ENCODE results near the gene TMA7. TPM values are rescaled to one million over a fixed set of nuclear protein-coding genes. Genes with fewer than 3 reads are reported as not detected.

Gene TMA7
- total and polyA plus RNA-seq, 2 of the 13 experiments (the other 11 are each of a cell fraction or from before 2014, with no cell fraction given), result 100 to 486 TPM

DNA sequence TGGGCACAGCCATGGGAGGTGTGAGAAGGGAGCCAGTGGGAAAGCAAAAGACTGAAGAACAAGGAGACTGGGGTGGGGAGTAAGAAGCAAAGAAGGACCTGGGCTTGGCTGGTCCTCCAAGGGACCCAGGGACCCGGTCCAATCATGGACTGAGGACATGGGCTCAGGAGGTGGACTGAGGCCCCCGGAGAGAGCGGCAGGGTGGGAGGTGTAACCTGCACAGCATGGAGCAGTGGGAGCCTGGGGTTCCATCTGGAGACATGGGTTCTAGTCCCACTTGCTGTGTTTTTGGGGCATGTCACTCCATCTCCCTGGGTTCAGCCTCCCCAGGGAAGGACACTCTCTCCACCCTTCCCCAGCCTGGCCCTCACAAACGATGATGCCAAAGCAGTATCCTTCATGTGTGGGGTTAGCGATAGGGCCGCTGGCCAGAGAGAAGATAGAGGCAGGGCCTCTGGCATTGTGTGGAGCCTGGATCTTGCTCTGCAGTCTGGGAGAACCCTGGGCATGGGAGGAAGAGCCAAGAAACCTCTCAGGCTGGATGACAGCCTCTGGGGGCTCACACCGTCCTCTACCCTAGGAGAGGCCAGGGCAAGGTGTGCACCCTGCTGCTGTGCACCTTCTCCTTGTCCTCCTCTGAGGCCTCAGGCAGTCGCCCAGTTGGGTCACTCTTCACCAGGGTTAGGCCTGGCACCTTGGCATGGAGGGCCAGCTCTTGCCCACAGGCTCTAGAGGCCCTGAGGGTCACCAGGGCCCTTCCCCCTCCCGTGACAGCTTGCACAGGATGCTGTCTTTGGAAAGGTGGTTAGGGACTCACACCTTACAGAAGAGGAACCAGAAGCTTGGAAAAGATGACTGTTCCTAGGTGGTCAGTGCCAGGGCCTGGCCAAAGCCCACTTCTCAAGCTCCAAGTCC lies 42.0 kb upstream of the TMA7 start (continued):
- TF ChIP-seq MBNL3 (CRISPR knock-in tag; conservative IDR thresholded peaks at IDR 0.05), result no peak
- no peak for TF ChIP-seq ZNF816 (CRISPR knock-in tag; IDR thresholded peaks at IDR 0.05; ENCODE audit: borderline replicate concordance)
- no peak for TF ChIP-seq RCOR2 (CRISPR knock-in tag; IDR thresholded peaks at IDR 0.05)
- TF ChIP-seq, protein P1, sequence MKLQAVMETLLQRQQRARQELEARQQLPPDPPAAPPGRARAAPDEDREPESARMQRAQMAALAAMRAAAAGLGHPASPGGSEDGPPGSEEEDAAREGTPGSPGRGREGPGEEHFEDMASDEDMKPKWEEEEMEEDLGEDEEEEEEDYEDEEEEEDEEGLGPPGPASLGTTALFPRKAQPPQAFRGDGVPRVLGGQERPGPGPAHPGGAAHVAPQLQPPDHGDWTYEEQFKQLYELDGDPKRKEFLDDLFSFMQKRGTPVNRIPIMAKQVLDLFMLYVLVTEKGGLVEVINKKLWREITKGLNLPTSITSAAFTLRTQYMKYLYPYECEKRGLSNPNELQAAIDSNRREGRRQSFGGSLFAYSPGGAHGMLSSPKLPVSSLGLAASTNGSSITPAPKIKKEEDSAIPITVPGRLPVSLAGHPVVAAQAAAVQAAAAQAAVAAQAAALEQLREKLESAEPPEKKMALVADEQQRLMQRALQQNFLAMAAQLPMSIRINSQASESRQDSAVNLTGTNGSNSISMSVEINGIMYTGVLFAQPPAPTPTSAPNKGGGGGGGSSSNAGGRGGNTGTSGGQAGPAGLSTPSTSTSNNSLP (IDR thresholded peaks at IDR 0.05; ENCODE audit: low read depth, low read length), result no peak
- no peak for TF ChIP-seq ZNF660 (CRISPR knock-in tag; IDR thresholded peaks at IDR 0.05; ENCODE audit: borderline replicate concordance, low read depth)
- TF ChIP-seq ZNF614 (CRISPR knock-in tag; IDR thresholded peaks at IDR 0.05; ENCODE audit: borderline replicate concordance), result no peak
- TF ChIP-seq FOXP1 (IDR thresholded peaks at IDR 0.05), result no peak
- no peak for TF ChIP-seq FOXP1 (CRISPR knock-in tag; IDR thresholded peaks at IDR 0.05)
- TF ChIP-seq THAP11 (CRISPR knock-in tag; IDR thresholded peaks at IDR 0.05), result no peak
- no peak for TF ChIP-seq ZNF432 (CRISPR knock-in tag; IDR thresholded peaks at IDR 0.05; ENCODE audit: borderline replicate concordance)
- no peak for TF ChIP-seq DNMT3B (CRISPR knock-in tag; conservative IDR thresholded peaks at IDR 0.05)
- TF ChIP-seq RARG (CRISPR knock-in tag; IDR thresholded peaks at IDR 0.05; ENCODE audit: low read depth), result no peak
- TF ChIP-seq HNRNPH1 (optimal IDR thresholded peaks at IDR 0.05; ENCODE audit: low read depth, low read length), result peak; percentile 28
- TF ChIP-seq NFE2L1 (CRISPR knock-in tag; IDR thresholded peaks at IDR 0.05; ENCODE audit: borderline replicate concordance), result no peak
- no peak for TF ChIP-seq MYNN (CRISPR knock-in tag; IDR thresholded peaks at IDR 0.05; ENCODE audit: low read depth)
- no peak for TF ChIP-seq ZNF530 (CRISPR knock-in tag; IDR thresholded peaks at IDR 0.05; ENCODE audit: low read depth)
- TF ChIP-seq, protein P2, sequence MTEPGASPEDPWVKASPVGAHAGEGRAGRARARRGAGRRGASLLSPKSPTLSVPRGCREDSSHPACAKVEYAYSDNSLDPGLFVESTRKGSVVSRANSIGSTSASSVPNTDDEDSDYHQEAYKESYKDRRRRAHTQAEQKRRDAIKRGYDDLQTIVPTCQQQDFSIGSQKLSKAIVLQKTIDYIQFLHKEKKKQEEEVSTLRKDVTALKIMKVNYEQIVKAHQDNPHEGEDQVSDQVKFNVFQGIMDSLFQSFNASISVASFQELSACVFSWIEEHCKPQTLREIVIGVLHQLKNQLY (CRISPR knock-in tag; IDR thresholded peaks at IDR 0.05), result no peak
- TF ChIP-seq, protein P3, sequence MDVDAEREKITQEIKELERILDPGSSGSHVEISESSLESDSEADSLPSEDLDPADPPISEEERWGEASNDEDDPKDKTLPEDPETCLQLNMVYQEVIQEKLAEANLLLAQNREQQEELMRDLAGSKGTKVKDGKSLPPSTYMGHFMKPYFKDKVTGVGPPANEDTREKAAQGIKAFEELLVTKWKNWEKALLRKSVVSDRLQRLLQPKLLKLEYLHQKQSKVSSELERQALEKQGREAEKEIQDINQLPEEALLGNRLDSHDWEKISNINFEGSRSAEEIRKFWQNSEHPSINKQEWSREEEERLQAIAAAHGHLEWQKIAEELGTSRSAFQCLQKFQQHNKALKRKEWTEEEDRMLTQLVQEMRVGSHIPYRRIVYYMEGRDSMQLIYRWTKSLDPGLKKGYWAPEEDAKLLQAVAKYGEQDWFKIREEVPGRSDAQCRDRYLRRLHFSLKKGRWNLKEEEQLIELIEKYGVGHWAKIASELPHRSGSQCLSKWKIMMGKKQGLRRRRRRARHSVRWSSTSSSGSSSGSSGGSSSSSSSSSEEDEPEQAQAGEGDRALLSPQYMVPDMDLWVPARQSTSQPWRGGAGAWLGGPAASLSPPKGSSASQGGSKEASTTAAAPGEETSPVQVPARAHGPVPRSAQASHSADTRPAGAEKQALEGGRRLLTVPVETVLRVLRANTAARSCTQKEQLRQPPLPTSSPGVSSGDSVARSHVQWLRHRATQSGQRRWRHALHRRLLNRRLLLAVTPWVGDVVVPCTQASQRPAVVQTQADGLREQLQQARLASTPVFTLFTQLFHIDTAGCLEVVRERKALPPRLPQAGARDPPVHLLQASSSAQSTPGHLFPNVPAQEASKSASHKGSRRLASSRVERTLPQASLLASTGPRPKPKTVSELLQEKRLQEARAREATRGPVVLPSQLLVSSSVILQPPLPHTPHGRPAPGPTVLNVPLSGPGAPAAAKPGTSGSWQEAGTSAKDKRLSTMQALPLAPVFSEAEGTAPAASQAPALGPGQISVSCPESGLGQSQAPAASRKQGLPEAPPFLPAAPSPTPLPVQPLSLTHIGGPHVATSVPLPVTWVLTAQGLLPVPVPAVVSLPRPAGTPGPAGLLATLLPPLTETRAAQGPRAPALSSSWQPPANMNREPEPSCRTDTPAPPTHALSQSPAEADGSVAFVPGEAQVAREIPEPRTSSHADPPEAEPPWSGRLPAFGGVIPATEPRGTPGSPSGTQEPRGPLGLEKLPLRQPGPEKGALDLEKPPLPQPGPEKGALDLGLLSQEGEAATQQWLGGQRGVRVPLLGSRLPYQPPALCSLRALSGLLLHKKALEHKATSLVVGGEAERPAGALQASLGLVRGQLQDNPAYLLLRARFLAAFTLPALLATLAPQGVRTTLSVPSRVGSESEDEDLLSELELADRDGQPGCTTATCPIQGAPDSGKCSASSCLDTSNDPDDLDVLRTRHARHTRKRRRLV (CRISPR knock-in tag; IDR thresholded peaks at IDR 0.05), result no peak
- no peak for TF ChIP-seq ATAD3A (CRISPR knock-in tag; IDR thresholded peaks at IDR 0.05)
- TF ChIP-seq, protein P4, sequence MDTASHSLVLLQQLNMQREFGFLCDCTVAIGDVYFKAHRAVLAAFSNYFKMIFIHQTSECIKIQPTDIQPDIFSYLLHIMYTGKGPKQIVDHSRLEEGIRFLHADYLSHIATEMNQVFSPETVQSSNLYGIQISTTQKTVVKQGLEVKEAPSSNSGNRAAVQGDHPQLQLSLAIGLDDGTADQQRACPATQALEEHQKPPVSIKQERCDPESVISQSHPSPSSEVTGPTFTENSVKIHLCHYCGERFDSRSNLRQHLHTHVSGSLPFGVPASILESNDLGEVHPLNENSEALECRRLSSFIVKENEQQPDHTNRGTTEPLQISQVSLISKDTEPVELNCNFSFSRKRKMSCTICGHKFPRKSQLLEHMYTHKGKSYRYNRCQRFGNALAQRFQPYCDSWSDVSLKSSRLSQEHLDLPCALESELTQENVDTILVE (CRISPR knock-in tag; IDR thresholded peaks at IDR 0.05), result no peak
- TF ChIP-seq ZFY (CRISPR knock-in tag; IDR thresholded peaks at IDR 0.05), result peak; percentile 13; the same call in 1 of the 2 replicates
- TF ChIP-seq KAT8 (CRISPR knock-in tag; IDR thresholded peaks at IDR 0.05), result no peak
- no peak for TF ChIP-seq ZFP62 (CRISPR knock-in tag; IDR thresholded peaks at IDR 0.05)
- no peak for TF ChIP-seq ADNP (CRISPR knock-in tag; IDR thresholded peaks at IDR 0.05)
